HG03108 (cell line): Measurements from ENCODE around the gene ZNF224.
A peak's percentile ranks its signal among the peaks of the same experiment; 100 is the strongest.
"Not testable (repeated sequence)": the region's sequence is repeated elsewhere in the genome, so short reads cannot be mapped to it uniquely, and the experiment has no call there.

Source experiments
- ATAC-seq: cut with Tn5 transposase; IDR thresholded peaks from one replicate; pipeline ENCODE4 v1.9.1; 2021; ENCODE audit warnings: moderate library complexity; ENCODE audit not compliant: unreplicated experiment

ZNF224 gene

DNA sequence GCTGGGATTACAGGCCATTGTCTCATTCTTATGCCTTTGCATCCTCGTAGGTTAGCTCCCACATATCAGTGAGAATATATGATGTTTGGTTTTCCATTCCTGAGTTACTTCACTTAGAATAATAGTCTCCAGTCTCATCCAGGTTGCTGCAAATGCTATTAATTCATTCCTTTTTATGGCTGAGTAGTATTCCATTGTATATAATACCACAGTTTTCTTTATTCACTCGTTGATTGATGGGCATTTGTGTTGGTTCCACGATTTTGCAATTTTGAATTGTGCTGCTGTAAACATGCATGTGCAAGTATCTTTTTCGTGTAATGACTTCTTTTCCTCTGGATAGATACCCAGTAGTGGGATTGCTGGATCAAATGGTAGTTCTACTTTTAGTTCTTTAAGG is 27.0 kb downstream of the ZNF224 start:
- not testable (repeated sequence) for ATAC-seq

DNA sequence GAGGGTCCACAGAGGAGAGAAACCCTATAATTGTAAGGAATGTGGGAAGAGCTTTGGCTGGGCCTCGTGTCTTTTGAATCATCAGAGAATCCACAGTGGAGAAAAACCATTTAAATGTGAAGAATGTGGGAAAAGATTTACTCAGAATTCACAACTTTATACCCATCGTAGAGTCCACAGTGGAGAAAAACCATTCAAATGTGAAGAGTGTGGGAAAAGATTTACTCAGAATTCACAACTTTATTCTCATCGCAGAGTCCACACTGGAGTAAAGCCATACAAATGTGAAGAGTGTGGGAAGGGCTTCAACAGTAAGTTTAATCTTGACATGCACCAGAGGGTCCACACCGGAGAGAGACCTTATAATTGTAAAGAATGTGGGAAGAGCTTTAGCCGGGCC is 37.8 kb downstream of the ZNF224 start:
- ATAC-seq = no peak

DNA sequence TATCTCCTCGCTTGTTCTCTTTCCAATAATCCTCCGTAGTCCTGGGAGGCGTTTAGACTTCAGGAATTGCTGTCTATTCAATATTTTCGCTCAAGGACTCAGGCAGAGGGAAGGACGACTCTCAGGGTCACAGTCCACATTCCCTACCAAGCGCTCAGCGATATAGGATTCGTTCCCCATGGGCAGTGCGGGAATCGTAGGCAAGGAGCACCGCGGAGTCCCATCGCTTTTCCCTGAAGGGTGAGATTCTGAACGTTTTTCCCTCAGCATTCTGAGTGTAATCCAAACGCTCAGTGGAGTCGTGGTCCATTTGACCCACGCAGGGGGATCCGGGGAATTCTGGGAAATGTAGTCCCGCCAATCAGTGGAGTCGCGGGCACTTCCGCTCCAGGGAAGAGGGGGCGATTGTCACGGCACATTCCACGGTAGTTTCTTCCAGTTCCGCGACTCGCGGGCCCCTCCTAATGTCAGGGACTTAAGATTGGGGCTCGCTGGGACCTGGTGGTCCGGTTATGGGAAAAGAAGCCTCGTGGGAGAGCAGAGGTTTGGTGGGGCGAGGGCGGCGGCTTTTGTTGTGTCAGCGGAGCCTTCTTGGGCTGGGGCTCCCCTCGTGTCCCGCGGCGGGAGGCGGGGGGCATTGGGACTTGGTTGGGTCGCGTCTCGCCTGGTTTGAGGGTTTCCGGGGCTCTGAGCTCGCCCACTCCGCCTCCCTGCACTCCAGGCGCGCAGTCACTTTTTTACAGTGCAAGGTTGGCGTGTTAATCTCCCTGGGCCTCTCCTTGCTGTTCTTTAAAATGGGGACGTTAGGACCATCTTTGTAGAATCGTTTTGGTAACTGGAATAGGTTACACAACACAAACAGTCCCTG is 47.3 kb downstream of the ZNF224 start, which contains the start of gene ZNF234:
ZNF234 (plus strand) TSS at position 364 of the 868 bp plus-strand sequence. CDS start 3,079 bp downstream, outside the sequence.
- ATAC-seq = peak; percentile 74

DNA sequence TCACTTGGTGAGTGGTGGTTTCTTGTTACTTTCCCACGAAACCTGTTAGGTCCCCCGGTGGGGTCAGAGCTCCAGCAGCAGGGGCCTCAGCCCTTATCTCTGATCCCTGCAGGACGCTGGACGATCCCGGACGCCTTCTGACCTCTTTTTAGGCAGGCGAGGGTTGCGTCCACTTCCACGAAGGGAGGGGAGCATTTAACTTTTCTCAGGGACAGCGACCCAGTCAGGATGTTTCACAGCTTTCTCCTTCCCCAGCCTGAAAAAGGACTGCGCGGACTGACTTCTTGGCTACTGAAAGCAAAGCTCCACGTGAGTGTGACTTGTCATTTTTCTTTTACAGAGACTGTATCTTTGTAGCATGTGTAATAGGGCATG is 47.9 kb downstream of the ZNF224 start:
- no peak for ATAC-seq

DNA sequence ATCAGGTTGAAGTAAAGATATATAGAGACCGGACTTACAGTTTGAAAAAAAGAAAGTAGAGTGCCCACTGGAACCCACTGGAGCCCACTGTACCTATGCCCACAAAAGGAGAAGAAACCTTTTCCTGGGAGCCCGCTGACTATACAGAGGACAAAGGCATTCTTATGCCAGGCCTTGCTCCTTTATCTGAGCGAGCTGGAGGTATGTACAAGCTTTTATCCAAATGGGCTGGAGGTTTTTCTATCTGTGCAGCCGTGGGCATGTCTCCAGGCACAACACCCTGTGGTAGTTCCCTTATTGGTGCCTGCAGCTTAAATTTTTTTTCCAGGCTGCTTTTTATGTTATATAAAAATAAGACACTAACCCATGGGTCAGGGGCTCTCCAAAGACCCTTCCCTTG is 55.6 kb downstream of the ZNF224 start:
- ATAC-seq = no peak

DNA sequence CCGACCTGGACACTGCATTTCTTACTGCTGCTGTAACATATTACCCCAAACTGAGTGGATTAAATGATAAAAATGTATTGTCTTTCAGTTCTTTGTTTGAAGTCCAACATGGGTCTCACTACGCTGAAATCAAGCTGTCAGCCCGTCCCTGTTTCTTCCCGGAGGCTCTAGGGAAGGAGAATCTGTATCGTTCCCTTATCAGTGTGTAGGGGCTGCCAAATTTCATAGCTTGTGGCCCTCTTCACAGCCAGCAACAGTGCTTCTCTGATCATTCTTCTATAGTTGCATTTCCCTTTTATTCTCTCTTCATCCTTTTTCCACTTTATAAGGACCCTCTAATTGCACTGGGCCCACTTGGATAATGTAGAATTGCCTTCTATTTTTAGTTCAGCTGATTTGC is 57.3 kb downstream of the ZNF224 start:
- no peak for ATAC-seq

DNA sequence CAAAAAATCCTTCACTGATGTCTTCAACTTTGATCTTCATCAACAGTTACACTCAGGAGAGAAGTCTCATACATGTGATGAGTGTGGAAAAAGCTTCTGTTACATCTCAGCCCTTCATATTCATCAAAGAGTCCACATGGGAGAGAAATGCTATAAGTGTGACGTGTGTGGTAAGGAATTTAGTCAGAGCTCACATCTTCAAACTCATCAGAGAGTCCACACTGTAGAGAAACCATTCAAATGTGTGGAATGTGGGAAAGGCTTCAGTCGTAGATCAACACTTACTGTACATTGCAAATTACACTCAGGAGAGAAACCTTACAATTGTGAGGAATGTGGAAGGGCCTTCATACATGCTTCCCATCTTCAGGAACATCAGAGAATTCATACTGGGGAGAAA is 62.3 kb downstream of the ZNF224 start:
- no peak for ATAC-seq
